ENCODE measurements around the gene ANTKMT.
"Not testable (repeated sequence)": the region's sequence is repeated elsewhere in the genome, so short reads cannot be mapped to it uniquely, and the experiment has no call there.

Gene ANTKMT

GRCh38 chr16:747978-748746 is 27.2 kb downstream of the ANTKMT start:
- no peak overlapping the region for H3K9ac ChIP-seq (ENCODE audit: low read length)
- no peaks in the 10 kb centered on the region for H3K36me3 ChIP-seq (ENCODE audit: insufficient read depth, low read length)
- peaks cover 0 to 6% of the 10 kb centered on the region in 2 donors for H3K27me3 ChIP-seq (ENCODE audit: control insufficient read depth in 1 of 2, insufficient read depth in 2 of 2, low read length in 2 of 2)

GRCh38 chr16:749010-749409 is 28.1 kb downstream of the ANTKMT start:
- Histone ChIP-seq H3K9ac (ENCODE audit: low read length) (no peak overlapping the region), H3K9me3 (ENCODE audit: low read length) (no peaks in the 10 kb centered on the region), H3K27me3 (ENCODE audit: control insufficient read depth in 1 of 2, insufficient read depth in 2 of 2, low read length in 2 of 2) (peaks cover 5 to 10% of the 10 kb centered on the region in 2 donors), H3K4me3 (ENCODE audit: low read depth in 1 of 2, low read length in 2 of 2) (no peak overlapping the region), H3K27ac (ENCODE audit: low read depth, low read length) (no peak overlapping the region), H3K36me3 (ENCODE audit: insufficient read depth, low read length) (no peaks in the 10 kb centered on the region), H3K4me1 (ENCODE audit: insufficient read depth, low read length) (no peaks in the 10 kb centered on the region)

More at GRCh38 chr16:747978-748746, 27.2 kb downstream of the ANTKMT start:
- Histone ChIP-seq H3K4me1 (ENCODE audit: insufficient read depth, low read length) (no peaks in the 10 kb centered on the region), H3K9me3 (ENCODE audit: low read length) (no peaks in the 10 kb centered on the region), H3K27ac (ENCODE audit: low read depth, low read length) (no peak overlapping the region), H3K4me3 (ENCODE audit: low read depth in 1 of 2, low read length in 2 of 2) (no peak overlapping the region)

- Histone ChIP-seq H3K27me3 (ENCODE audit: control insufficient read depth in 1 of 2, insufficient read depth in 2 of 2, low read length in 2 of 2) (peaks cover 5 to 10% of the 10 kb centered on the region in 2 donors), H3K9ac (ENCODE audit: low read length) (no peak overlapping the region), H3K4me3 (ENCODE audit: low read depth in 1 of 2, low read length in 2 of 2) (no peak overlapping the region), H3K9me3 (ENCODE audit: low read length) (no peaks in the 10 kb centered on the region), H3K36me3 (ENCODE audit: insufficient read depth, low read length) (no peaks in the 10 kb centered on the region), H3K4me1 (ENCODE audit: insufficient read depth, low read length) (no peaks in the 10 kb centered on the region), H3K27ac (ENCODE audit: low read depth, low read length) (no peak overlapping the region)
These were observed 29.5 kb downstream of the ANTKMT start for GRCh38 chr16:750485-750884.

- Histone ChIP-seq H3K4me3 (ENCODE audit: low read depth in 1 of 2, low read length in 2 of 2) (no peak overlapping the region), H3K27me3 (ENCODE audit: control insufficient read depth in 1 of 2, insufficient read depth in 2 of 2, low read length in 2 of 2) (peaks cover 5 to 10% of the 10 kb centered on the region in 2 donors), H3K9me3 (ENCODE audit: low read length) (no peaks in the 10 kb centered on the region), H3K27ac (ENCODE audit: low read depth, low read length) (no peak overlapping the region), H3K9ac (ENCODE audit: low read length) (no peak overlapping the region), H3K4me1 (ENCODE audit: insufficient read depth, low read length) (no peaks in the 10 kb centered on the region), H3K36me3 (ENCODE audit: insufficient read depth, low read length) (no peaks in the 10 kb centered on the region)
These were observed 30.4 kb downstream of the ANTKMT start for GRCh38 chr16:751152-752006.

- Histone ChIP-seq H3K27me3 (ENCODE audit: control insufficient read depth in 1 of 2, insufficient read depth in 2 of 2, low read length in 2 of 2) (peaks cover 5 to 10% of the 10 kb centered on the region in 2 donors), H3K9ac (ENCODE audit: low read length) (no peak overlapping the region)
These were observed 31.0 kb downstream of the ANTKMT start for GRCh38 chr16:752007-752312.

GRCh38 chr16:754121-754607 is 33.2 kb downstream of the ANTKMT start:
- H3K4me3 ChIP-seq (ENCODE audit: low read depth in 1 of 2, low read length in 2 of 2); H3K9me3 ChIP-seq (ENCODE audit: low read length); H3K4me1 ChIP-seq (ENCODE audit: insufficient read depth, low read length); H3K36me3 ChIP-seq (ENCODE audit: insufficient read depth, low read length); H3K9ac ChIP-seq (ENCODE audit: low read length); H3K27ac ChIP-seq (ENCODE audit: low read depth, low read length): not testable (repeated sequence)
- H3K27me3 ChIP-seq (ENCODE audit: control insufficient read depth in 1 of 2, insufficient read depth in 2 of 2, low read length in 2 of 2): peaks cover 5 to 10% of the 10 kb centered on the region in 2 donors

More at GRCh38 chr16:752007-752312, 31.0 kb downstream of the ANTKMT start:
- Histone ChIP-seq H3K9me3 (ENCODE audit: low read length) (no peaks in the 10 kb centered on the region), H3K27ac (ENCODE audit: low read depth, low read length) (no peak overlapping the region), H3K36me3 (ENCODE audit: insufficient read depth, low read length) (no peaks in the 10 kb centered on the region), H3K4me1 (ENCODE audit: insufficient read depth, low read length) (no peaks in the 10 kb centered on the region), H3K4me3 (ENCODE audit: low read depth in 1 of 2, low read length in 2 of 2) (no peak overlapping the region)

GRCh38 chr16:754656-755055 is 33.7 kb downstream of the ANTKMT start:
- Histone ChIP-seq H3K4me1 (ENCODE audit: insufficient read depth, low read length) (no peaks in the 10 kb centered on the region), H3K4me3 (ENCODE audit: low read depth in 1 of 2, low read length in 2 of 2) (no peak overlapping the region), H3K27ac (ENCODE audit: low read depth, low read length) (no peak overlapping the region), H3K36me3 (ENCODE audit: insufficient read depth, low read length) (no peaks in the 10 kb centered on the region), H3K27me3 (ENCODE audit: control insufficient read depth in 1 of 2, insufficient read depth in 2 of 2, low read length in 2 of 2) (peaks cover 5 to 10% of the 10 kb centered on the region in 2 donors), H3K9me3 (ENCODE audit: low read length) (no peaks in the 10 kb centered on the region), H3K9ac (ENCODE audit: low read length) (no peak overlapping the region)

GRCh38 chr16:756428-756827 is 35.5 kb downstream of the ANTKMT start:
- Histone ChIP-seq H3K36me3 (ENCODE audit: insufficient read depth, low read length) (no peaks in the 10 kb centered on the region), H3K9me3 (ENCODE audit: low read length) (no peaks in the 10 kb centered on the region), H3K27me3 (ENCODE audit: control insufficient read depth in 1 of 2, insufficient read depth in 2 of 2, low read length in 2 of 2) (peaks cover 5% of the 10 kb centered on the region in 2 donors), H3K4me3 (ENCODE audit: low read depth in 1 of 2, low read length in 2 of 2) (no peak overlapping the region), H3K27ac (ENCODE audit: low read depth, low read length) (no peak overlapping the region), H3K9ac (ENCODE audit: low read length) (no peak overlapping the region), H3K4me1 (ENCODE audit: insufficient read depth, low read length) (no peaks in the 10 kb centered on the region)

GRCh38 chr16:759110-759910 is 38.4 kb downstream of the ANTKMT start:
- H3K4me1 ChIP-seq (ENCODE audit: insufficient read depth, low read length): no peaks in the 10 kb centered on the region
- H3K27ac ChIP-seq (ENCODE audit: low read depth, low read length): no peak overlapping the region
- H3K9ac ChIP-seq (ENCODE audit: low read length): no peak overlapping the region
- H3K9me3 ChIP-seq (ENCODE audit: low read length): no peaks in the 10 kb centered on the region
- no peaks in the 10 kb centered on the region for H3K36me3 ChIP-seq (ENCODE audit: insufficient read depth, low read length)
- no peak overlapping the region for H3K4me3 ChIP-seq (ENCODE audit: low read depth in 1 of 2, low read length in 2 of 2)
- H3K27me3 ChIP-seq (ENCODE audit: control insufficient read depth in 1 of 2, insufficient read depth in 2 of 2, low read length in 2 of 2): peaks cover 0 to 13% of the 10 kb centered on the region in 2 donors

GRCh38 chr16:760065-760464 is 39.1 kb downstream of the ANTKMT start:
- no peaks in the 10 kb centered on the region for H3K36me3 ChIP-seq (ENCODE audit: insufficient read depth, low read length)
- H3K4me1 ChIP-seq (ENCODE audit: insufficient read depth, low read length): no peaks in the 10 kb centered on the region
- peaks cover 0 to 13% of the 10 kb centered on the region in 2 donors for H3K27me3 ChIP-seq (ENCODE audit: control insufficient read depth in 1 of 2, insufficient read depth in 2 of 2, low read length in 2 of 2)
- no peak overlapping the region for H3K4me3 ChIP-seq (ENCODE audit: low read depth in 1 of 2, low read length in 2 of 2)
- no peak overlapping the region for H3K27ac ChIP-seq (ENCODE audit: low read depth, low read length)
- no peak overlapping the region for H3K9ac ChIP-seq (ENCODE audit: low read length)
- H3K9me3 ChIP-seq (ENCODE audit: low read length): no peaks in the 10 kb centered on the region

Measured in muscle layer of colon (tissue), 2 donors.